ENCODE measurements around the gene RNF123.

Gene RNF123

DNA sequence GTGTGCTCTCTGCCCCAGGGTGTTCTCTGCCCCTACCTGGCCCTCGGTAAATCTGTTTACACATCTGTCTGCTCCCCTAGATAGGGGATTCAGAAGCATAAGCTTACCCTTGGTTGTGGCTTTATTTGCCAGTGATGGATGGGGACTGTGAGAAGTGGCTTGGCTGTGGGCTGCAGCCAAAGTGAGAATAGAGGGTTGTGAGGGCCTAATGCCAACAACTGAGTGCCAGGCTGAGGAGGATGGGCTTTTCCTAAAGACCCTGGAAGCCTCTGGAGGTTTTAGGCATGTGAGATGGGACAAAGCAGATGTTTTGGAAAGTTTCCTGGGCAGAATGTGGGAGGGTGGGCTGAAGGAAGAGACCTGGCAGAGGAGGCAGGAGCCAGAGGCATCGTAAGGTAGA, 30.6 kb upstream of the RNF123 start:
- H3K4me3 ChIP-seq (ENCODE audit: low read length) = no peak overlapping the region
- no peak for DNase-seq (ENCODE audit: low read depth)
- TF ChIP-seq, protein P1, sequence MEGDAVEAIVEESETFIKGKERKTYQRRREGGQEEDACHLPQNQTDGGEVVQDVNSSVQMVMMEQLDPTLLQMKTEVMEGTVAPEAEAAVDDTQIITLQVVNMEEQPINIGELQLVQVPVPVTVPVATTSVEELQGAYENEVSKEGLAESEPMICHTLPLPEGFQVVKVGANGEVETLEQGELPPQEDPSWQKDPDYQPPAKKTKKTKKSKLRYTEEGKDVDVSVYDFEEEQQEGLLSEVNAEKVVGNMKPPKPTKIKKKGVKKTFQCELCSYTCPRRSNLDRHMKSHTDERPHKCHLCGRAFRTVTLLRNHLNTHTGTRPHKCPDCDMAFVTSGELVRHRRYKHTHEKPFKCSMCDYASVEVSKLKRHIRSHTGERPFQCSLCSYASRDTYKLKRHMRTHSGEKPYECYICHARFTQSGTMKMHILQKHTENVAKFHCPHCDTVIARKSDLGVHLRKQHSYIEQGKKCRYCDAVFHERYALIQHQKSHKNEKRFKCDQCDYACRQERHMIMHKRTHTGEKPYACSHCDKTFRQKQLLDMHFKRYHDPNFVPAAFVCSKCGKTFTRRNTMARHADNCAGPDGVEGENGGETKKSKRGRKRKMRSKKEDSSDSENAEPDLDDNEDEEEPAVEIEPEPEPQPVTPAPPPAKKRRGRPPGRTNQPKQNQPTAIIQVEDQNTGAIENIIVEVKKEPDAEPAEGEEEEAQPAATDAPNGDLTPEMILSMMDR (conservative IDR thresholded peaks at IDR 0.05; ENCODE audit: low read depth, low read length) = no peak

- no peak for DNase-seq (ENCODE audit: low read depth)
- TF ChIP-seq, protein P1 (conservative IDR thresholded peaks at IDR 0.05; ENCODE audit: low read depth, low read length) = no peak
- H3K4me3 ChIP-seq (ENCODE audit: low read length) = no peak overlapping the region
These were observed 29.6 kb upstream of the RNF123 start for GRCh38 chr3:49659756-49660155.

DNA sequence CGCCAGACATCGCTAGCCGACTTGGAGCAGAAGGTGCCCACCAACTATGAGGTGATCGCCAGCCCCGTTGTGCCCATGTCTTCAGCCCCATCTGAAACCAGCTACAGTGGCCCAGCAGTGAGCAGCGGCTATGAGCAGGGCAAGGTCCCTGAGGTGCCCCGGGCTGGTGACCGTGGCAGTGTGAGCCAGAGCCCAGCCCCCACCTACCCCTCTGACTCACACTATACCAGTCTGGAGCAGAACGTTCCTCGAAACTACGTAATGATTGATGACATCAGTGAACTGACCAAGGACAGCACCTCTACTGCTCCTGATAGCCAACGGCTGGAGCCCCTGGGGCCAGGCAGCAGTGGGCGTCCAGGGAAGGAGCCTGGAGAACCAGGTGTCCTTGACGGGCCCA, 28.1 kb upstream of the RNF123 start:
- TF ChIP-seq, protein P1 (conservative IDR thresholded peaks at IDR 0.05; ENCODE audit: low read depth, low read length) = no peak
- no peak overlapping the region for H3K4me3 ChIP-seq (ENCODE audit: low read length)

DNA sequence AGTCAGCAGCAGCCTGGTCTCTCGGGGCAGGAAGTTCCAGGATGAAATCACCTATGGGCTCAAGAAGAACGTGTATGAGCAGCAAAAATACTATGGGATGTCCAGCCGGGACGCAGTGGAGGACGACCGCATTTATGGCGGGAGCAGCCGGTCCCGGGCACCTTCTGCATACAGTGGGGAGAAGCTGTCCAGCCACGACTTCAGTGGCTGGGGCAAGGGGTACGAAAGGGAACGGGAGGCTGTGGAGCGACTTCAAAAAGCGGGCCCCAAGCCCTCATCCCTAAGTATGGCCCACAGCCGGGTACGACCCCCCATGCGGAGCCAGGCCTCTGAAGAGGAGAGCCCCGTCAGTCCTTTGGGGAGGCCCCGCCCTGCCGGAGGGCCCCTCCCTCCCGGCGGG, 27.3 kb upstream of the RNF123 start:
- no peak overlapping the region for H3K4me3 ChIP-seq (ENCODE audit: low read length)
- TF ChIP-seq, protein P1 (conservative IDR thresholded peaks at IDR 0.05; ENCODE audit: low read depth, low read length) = no peak
- no peak for DNase-seq (ENCODE audit: low read depth)

More for the DNA sequence above, 28.1 kb upstream of the RNF123 start:
- no peak for DNase-seq (ENCODE audit: low read depth)

GRCh38 chr3:49662720-49663413, 26.5 kb upstream of the RNF123 start:
- no peak for DNase-seq (ENCODE audit: low read depth)
- no peak overlapping the region for H3K4me3 ChIP-seq (ENCODE audit: low read length)
- TF ChIP-seq, protein P1 (conservative IDR thresholded peaks at IDR 0.05; ENCODE audit: low read depth, low read length) = no peak

DNA sequence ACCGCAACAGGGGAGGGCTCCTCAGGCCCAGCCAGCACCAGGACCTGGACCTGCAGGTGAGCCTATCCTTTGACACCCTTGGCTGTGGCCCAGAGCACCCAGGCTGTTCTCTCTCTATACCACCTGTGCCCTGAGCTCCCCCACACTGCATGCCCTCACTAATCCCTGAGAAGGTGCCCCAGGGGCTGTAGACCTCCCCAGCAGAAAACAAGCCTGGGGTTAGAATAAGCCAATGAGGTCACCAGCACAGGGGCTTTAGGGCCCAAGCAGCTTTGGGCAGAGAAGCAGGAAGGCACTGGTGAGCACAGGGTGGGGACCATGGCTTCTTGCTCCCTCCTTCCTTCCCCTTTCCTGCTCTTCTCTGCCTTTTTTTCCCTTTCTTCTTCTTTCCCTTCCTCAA, 25.5 kb upstream of the RNF123 start:
- no peak overlapping the region for H3K4me3 ChIP-seq (ENCODE audit: low read length)
- TF ChIP-seq, protein P1 (conservative IDR thresholded peaks at IDR 0.05; ENCODE audit: low read depth, low read length) = no peak
- no peak for DNase-seq (ENCODE audit: low read depth)

DNA sequence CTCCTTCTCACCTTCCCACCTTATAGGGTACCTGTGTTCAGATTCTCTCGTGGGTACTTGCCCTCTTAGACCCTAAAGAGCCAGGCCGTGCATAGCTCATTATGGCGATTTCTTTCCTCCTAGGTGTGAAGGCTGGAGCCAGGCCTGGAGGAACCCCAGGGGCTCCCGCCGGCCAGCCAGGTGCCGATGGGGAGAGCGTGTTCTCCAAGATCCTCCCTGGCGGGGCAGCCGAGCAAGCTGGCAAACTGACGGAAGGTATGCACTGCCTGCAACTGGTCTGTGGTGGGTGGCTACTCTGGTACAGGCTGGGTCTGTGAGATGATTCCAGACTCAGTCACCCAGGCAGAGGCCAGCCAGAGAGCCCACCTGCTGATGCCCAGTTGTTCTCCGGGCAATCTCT, 25.1 kb upstream of the RNF123 start:
- no peak overlapping the region for H3K4me3 ChIP-seq (ENCODE audit: low read length)
- DNase-seq (ENCODE audit: low read depth) = no peak
- TF ChIP-seq, protein P1 (conservative IDR thresholded peaks at IDR 0.05; ENCODE audit: low read depth, low read length) = no peak
